ENCODE measurements around the gene DNAJC15.

- TF ChIP-seq POLR2A (IDR thresholded peaks at IDR 0.05; ENCODE audit: low read depth, low read length) (peak; percentile 76), POLR2AphosphoS5 (IDR thresholded peaks at IDR 0.05; ENCODE audit: low read depth, low read length) (peak; percentile 68; the same call in 1 of the 2 replicates)
These were observed 31.3 kb upstream of the DNAJC15 start, which contains the start of gene EPSTI1 for GRCh38 chr13:42991898-42992763.
